Measurements from ENCODE around the gene CD27. TPM values are rescaled to one million over a fixed set of nuclear protein-coding genes. Genes with fewer than 3 reads are reported as not detected.
A peak's percentile ranks its signal among the peaks of the same experiment; 100 is the strongest.

The CD27 gene
- total RNA-seq, 1 experiment from 2014 or later: 0.28 TPM

GRCh38 chr12:6494258-6494743 is 49.5 kb downstream of the CD27 start:
- ATAC-seq (peak; percentile 35; the same call in 1 of the 2 replicates), DNase-seq (ENCODE audit: low spot score) (no peak)
- H3K4me1 Mint-ChIP-seq: peaks cover 25% of the 10 kb centered on the region
- H3K4me3 Mint-ChIP-seq: peak overlapping the region; percentile 93
- no peaks in the 10 kb centered on the region for H3K27me3 Mint-ChIP-seq (ENCODE audit: low read depth)
- ChIA-PET CTCF (interaction anchor here (0.6 to 1.9 kb wide), 2 partner anchors 12 to 44 kb away, joined by 3 to 5 read pairs; no protein-coding TSS in a partner anchor), POLR2A (interaction anchor here (0.9 to 1.0 kb wide), 2 partner anchors 24 to 40 kb away, joined by 3 to 4 read pairs; partner anchors contain the start of genes GAPDH and VAMP1)
- 0 out of 2 replicates have a peak, but pooled peaks have one; percentile 4 for TF ChIP-seq ARID4B (CRISPR knock-in tag; IDR thresholded peaks at IDR 0.05; ENCODE audit: borderline replicate concordance)
- TF ChIP-seq, protein P1, sequence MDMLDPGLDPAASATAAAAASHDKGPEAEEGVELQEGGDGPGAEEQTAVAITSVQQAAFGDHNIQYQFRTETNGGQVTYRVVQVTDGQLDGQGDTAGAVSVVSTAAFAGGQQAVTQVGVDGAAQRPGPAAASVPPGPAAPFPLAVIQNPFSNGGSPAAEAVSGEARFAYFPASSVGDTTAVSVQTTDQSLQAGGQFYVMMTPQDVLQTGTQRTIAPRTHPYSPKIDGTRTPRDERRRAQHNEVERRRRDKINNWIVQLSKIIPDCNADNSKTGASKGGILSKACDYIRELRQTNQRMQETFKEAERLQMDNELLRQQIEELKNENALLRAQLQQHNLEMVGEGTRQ (CRISPR knock-in tag; IDR thresholded peaks at IDR 0.05): no peak
- 0 out of 2 replicates have a peak, but pooled peaks have one; percentile 3 for TF ChIP-seq E2F1 (CRISPR knock-in tag; IDR thresholded peaks at IDR 0.05)
- TF ChIP-seq NR2C2 (CRISPR knock-in tag; IDR thresholded peaks at IDR 0.05): no peak
- no peak for TF ChIP-seq ZNF671 (CRISPR knock-in tag; IDR thresholded peaks at IDR 0.05)
- no peak for TF ChIP-seq MYBL2 (CRISPR knock-in tag; IDR thresholded peaks at IDR 0.05)
- TF ChIP-seq ETV6 (CRISPR knock-in tag; IDR thresholded peaks at IDR 0.05): no peak
- no peak for TF ChIP-seq TP53 (CRISPR knock-in tag; IDR thresholded peaks at IDR 0.05)
- no peak for TF ChIP-seq ATF6 (CRISPR knock-in tag; IDR thresholded peaks at IDR 0.05)
- no peak for TF ChIP-seq TCF7 (CRISPR knock-in tag; IDR thresholded peaks at IDR 0.05; ENCODE audit: low read depth)
- 0 out of 2 replicates have a peak, but pooled peaks have one; percentile 55 for TF ChIP-seq ZNF232 (CRISPR knock-in tag; IDR thresholded peaks at IDR 0.05)
- no peak for TF ChIP-seq RORB (CRISPR knock-in tag; IDR thresholded peaks at IDR 0.05)
- TF ChIP-seq, protein P2, sequence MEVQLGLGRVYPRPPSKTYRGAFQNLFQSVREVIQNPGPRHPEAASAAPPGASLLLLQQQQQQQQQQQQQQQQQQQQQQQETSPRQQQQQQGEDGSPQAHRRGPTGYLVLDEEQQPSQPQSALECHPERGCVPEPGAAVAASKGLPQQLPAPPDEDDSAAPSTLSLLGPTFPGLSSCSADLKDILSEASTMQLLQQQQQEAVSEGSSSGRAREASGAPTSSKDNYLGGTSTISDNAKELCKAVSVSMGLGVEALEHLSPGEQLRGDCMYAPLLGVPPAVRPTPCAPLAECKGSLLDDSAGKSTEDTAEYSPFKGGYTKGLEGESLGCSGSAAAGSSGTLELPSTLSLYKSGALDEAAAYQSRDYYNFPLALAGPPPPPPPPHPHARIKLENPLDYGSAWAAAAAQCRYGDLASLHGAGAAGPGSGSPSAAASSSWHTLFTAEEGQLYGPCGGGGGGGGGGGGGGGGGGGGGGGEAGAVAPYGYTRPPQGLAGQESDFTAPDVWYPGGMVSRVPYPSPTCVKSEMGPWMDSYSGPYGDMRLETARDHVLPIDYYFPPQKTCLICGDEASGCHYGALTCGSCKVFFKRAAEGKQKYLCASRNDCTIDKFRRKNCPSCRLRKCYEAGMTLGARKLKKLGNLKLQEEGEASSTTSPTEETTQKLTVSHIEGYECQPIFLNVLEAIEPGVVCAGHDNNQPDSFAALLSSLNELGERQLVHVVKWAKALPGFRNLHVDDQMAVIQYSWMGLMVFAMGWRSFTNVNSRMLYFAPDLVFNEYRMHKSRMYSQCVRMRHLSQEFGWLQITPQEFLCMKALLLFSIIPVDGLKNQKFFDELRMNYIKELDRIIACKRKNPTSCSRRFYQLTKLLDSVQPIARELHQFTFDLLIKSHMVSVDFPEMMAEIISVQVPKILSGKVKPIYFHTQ (CRISPR knock-in tag; IDR thresholded peaks at IDR 0.05): 0 out of 2 replicates have a peak, but pooled peaks have one; percentile 44
- no peak for TF ChIP-seq ZNF512 (CRISPR knock-in tag; IDR thresholded peaks at IDR 0.05; ENCODE audit: borderline replicate concordance)
- no peak for TF ChIP-seq CBFB (CRISPR knock-in tag; IDR thresholded peaks at IDR 0.05; ENCODE audit: low read depth)
- peak overlapping the region; percentile 94 for H3K27ac Mint-ChIP-seq
- peaks cover 52% of the 10 kb centered on the region for H3K36me3 Mint-ChIP-seq
- no peaks in the 10 kb centered on the region for H3K9me3 Mint-ChIP-seq
